ENCODE results near the gene BCAS3. TPM values are rescaled to one million over a fixed set of nuclear protein-coding genes. Genes with fewer than 3 reads are reported as not detected.
A peak's percentile ranks its signal among the peaks of the same experiment; 100 is the strongest.

Gene BCAS3
- total RNA-seq, 4 donors from 2014 or later, result 41.0 to 81.4 (median 45.6) TPM

DNA sequence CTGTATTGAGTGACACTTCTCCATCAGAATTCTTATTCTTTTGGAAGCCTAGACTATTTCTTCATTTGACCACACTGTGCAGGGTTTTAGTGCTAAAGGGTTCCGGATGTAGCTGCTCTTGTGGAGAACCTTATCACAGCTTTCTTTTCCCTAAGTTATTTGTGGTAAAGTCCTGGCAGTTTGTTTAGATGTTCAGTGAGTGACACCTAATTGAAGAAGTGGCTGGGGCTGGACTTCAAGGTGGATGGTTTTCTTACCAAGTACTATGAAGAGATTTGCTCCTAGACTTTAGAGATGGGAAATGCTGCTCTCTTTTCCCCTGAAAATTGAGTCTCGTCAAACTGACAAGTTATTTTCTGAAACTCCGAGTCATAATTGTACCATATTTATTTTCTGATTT, 578.0 kb downstream of the BCAS3 start:
- Histone ChIP-seq H3K36me3 (no peaks in the 10 kb centered on the region), H3K4me1 (no peaks in the 10 kb centered on the region), H3K27ac (no peak overlapping the region), H3K4me3 (no peak overlapping the region), H3K27me3 (no peaks in the 10 kb centered on the region), H3K9me3 (no peaks in the 10 kb centered on the region)
- no peak for DNase-seq (ENCODE audit: low spot score in 2 of 2)
- TF ChIP-seq, protein P1, sequence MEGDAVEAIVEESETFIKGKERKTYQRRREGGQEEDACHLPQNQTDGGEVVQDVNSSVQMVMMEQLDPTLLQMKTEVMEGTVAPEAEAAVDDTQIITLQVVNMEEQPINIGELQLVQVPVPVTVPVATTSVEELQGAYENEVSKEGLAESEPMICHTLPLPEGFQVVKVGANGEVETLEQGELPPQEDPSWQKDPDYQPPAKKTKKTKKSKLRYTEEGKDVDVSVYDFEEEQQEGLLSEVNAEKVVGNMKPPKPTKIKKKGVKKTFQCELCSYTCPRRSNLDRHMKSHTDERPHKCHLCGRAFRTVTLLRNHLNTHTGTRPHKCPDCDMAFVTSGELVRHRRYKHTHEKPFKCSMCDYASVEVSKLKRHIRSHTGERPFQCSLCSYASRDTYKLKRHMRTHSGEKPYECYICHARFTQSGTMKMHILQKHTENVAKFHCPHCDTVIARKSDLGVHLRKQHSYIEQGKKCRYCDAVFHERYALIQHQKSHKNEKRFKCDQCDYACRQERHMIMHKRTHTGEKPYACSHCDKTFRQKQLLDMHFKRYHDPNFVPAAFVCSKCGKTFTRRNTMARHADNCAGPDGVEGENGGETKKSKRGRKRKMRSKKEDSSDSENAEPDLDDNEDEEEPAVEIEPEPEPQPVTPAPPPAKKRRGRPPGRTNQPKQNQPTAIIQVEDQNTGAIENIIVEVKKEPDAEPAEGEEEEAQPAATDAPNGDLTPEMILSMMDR (IDR thresholded peaks at IDR 0.05), result no peak
- TF ChIP-seq POLR2AphosphoS5 (IDR thresholded peaks at IDR 0.05) (no peak), POLR2A (IDR thresholded peaks at IDR 0.05) (no peak), EP300 (IDR thresholded peaks at IDR 0.05) (no peak)
- WGBS, result 90% methylated on average over 3 of the region's 3 CpGs

DNA sequence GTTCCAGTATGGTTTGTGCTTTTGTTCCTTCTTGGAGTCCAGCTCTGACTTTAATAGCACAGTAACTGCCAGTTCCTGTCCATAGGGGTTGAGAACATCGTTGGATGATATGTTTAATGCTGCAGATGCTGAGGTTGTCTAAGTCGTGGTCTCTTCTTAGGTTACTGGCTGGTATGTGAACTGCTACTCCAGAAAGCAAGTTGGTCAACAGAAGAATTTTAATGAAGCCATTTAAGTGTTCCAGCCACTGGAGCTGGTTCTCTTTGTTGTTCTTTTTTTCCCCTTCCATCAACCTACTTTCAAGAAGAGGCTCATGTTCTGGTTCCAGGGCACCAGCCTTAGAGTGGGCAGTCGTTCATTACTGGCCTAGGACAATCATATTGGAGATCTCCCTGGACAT, 581.7 kb downstream of the BCAS3 start:
- Histone ChIP-seq H3K9me3 (no peaks in the 10 kb centered on the region), H3K4me3 (no peak overlapping the region), H3K27me3 (no peaks in the 10 kb centered on the region), H3K36me3 (no peaks in the 10 kb centered on the region), H3K4me1 (no peaks in the 10 kb centered on the region), H3K27ac (no peak overlapping the region)
- 59% methylated on average over 3 of the region's 3 CpGs for whole genome bisulfite sequencing
- TF ChIP-seq POLR2A (IDR thresholded peaks at IDR 0.05), result no peak
- TF ChIP-seq EP300 (IDR thresholded peaks at IDR 0.05), result no peak
- TF ChIP-seq, protein P1 (IDR thresholded peaks at IDR 0.05), result no peak
- no peak for TF ChIP-seq POLR2AphosphoS5 (IDR thresholded peaks at IDR 0.05)
- DNase-seq (ENCODE audit: low spot score in 2 of 2), result no peak

DNA sequence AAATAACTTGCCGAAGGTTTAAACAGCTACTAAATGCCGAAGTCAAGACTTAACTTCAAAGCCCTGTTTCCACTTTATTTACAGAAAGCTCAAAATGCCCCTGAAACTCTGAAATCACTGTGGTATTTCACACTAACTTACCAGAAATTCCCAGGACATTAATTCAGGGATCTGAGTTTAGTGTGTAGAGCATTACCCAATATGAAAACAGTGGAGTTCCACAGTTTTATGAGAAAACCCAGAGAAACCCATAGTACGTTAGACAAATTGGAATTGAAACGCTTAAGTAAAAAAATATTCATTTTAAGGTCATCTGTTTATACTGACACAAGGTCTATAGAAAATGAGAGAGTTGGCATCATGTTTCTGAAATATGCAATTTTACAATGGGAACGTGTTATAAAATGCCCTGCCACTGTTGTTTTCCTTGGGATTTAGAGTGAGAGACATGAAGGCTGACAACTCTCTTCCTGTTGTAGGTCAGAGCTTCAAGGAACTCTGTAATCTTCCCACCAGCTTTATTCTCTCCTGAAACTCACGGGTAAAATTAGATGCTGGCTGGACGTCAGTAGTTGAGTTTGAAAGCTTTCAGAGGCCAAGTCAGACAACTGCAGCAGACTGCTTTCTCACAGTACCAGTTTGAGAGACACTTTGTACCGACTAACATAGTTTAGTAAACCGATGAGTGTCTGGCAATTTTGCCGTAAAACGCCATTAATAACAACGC, 582.6 kb downstream of the BCAS3 start:
- Histone ChIP-seq H3K4me1 (no peaks in the 10 kb centered on the region), H3K4me3 (no peak overlapping the region), H3K36me3 (no peaks in the 10 kb centered on the region), H3K27ac (no peak overlapping the region), H3K27me3 (no peaks in the 10 kb centered on the region), H3K9me3 (no peaks in the 10 kb centered on the region)
- DNase-seq (ENCODE audit: low spot score in 2 of 2), result no peak
- TF ChIP-seq POLR2AphosphoS5 (IDR thresholded peaks at IDR 0.05), result no peak
- TF ChIP-seq, protein P1 (IDR thresholded peaks at IDR 0.05), result no peak
- TF ChIP-seq EP300 (IDR thresholded peaks at IDR 0.05), result no peak
- no peak for TF ChIP-seq POLR2A (IDR thresholded peaks at IDR 0.05)
- 76% methylated on average over 12 of the region's 12 CpGs for WGBS

DNA sequence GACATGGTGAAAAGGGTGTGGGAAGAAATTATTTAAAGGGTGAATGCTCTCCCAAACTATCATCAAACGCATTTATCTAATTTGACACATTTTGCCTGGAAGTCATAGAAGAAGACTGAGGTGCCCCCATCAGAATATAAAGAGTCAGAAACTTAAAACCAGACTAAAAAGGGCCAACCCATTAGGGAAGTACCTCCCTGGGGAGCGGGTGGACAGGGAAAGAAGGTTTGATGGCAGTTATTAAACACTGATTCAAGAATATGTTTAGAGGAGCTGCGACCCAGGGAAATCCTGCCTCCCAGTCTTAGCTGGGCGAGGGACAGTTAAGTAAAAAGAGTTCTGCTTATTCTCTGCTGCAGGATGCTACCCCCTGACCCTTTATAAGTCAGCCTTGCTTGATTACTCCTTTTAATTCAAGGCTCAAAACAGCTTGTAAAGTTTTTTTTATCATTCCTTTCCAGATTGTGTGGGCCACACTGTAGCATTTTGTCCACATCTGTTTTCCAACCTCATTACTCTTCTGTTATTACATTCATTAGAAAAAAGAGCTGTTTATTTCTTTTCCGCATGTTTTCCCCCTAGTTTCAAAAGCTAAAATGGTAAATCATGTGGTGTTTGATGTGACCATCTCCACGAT, 583.5 kb downstream of the BCAS3 start:
- no peak for DNase-seq (ENCODE audit: low spot score in 2 of 2)
- H3K36me3 ChIP-seq, result no peaks in the 10 kb centered on the region
- H3K4me1 ChIP-seq, result no peaks in the 10 kb centered on the region
- peak overlapping the region; percentile 13 for H3K27ac ChIP-seq
- TF ChIP-seq POLR2AphosphoS5 (IDR thresholded peaks at IDR 0.05) (no peak), EP300 (IDR thresholded peaks at IDR 0.05) (no peak), POLR2A (IDR thresholded peaks at IDR 0.05) (no peak)
- TF ChIP-seq, protein P1 (IDR thresholded peaks at IDR 0.05), result no peak
- no peaks in the 10 kb centered on the region for H3K9me3 ChIP-seq
- 69% methylated on average over 6 of the region's 6 CpGs for WGBS
- H3K4me3 ChIP-seq, result no peak overlapping the region
- no peaks in the 10 kb centered on the region for H3K27me3 ChIP-seq

DNA sequence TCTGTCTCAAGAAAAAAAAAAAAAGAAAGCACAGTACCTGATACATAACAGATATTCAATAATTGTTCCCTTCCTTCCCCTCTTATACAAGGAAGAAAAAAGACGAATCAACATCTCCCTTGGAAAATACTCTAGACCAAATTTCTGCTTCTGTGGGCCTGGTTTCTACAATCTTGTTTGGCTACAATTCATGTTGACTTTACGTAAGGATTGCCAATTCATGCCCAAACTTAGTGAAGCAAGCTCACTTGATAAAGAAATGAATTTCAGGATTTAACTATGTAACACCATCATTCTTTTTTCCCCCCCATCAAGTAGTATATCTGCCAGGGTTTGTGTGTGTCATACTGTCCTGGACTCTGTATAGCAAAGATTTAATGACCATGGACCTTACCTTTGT, 587.7 kb downstream of the BCAS3 start:
- Histone ChIP-seq H3K36me3 (no peaks in the 10 kb centered on the region), H3K27ac (no peak overlapping the region), H3K27me3 (no peaks in the 10 kb centered on the region), H3K4me3 (no peak overlapping the region), H3K4me1 (no peaks in the 10 kb centered on the region), H3K9me3 (no peaks in the 10 kb centered on the region)
- TF ChIP-seq EP300 (IDR thresholded peaks at IDR 0.05) (no peak), POLR2A (IDR thresholded peaks at IDR 0.05) (no peak), POLR2AphosphoS5 (IDR thresholded peaks at IDR 0.05) (no peak)
- TF ChIP-seq, protein P1 (IDR thresholded peaks at IDR 0.05), result no peak
- WGBS, result 76% methylated on average over 2 of the region's 2 CpGs
- DNase-seq (ENCODE audit: low spot score in 2 of 2), result no peak
